Adipocyte (in vitro differentiated cells): Measurements from ENCODE around the gene MAD1L1.

Experiments
- DNase-seq: peaks from one replicate; pipeline ENCODE4 v3.0.0-alpha.2; 2015; ENCODE audit warnings: low read depth
- H3K27me3 ChIP-seq: replicated peaks from 2 replicates; pipeline ENCODE4 v1.7.0; 2013; ENCODE audit warnings: mild to moderate bottlenecking, low read length, moderate library complexity; ENCODE audit not compliant: control insufficient read depth, insufficient read depth
- H3K36me3 ChIP-seq: 2 replicates; pipeline ENCODE4 v1.7.0; 2013; ENCODE audit warnings: low read length, mild to moderate bottlenecking, moderate library complexity; ENCODE audit not compliant: control insufficient read depth, insufficient read depth, severe bottlenecking
- H3K4me1 ChIP-seq: 2 replicates; pipeline ENCODE4 v1.7.0; 2013; ENCODE audit warnings: mild to moderate bottlenecking, low read length, moderate library complexity; ENCODE audit not compliant: control insufficient read depth, insufficient read depth
- H3K4me3 ChIP-seq: 2 replicates; pipeline ENCODE4 v1.7.0; 2013; ENCODE audit warnings: mild to moderate bottlenecking, low read length, moderate library complexity
- H3K9ac ChIP-seq: 2 replicates; pipeline ENCODE4 v1.7.0; 2013; ENCODE audit warnings: mild to moderate bottlenecking, low read length, moderate library complexity
- H3K9me3 ChIP-seq: 2 replicates; pipeline ENCODE4 v1.7.0; 2013; ENCODE audit warnings: mild to moderate bottlenecking, low read length, moderate library complexity; ENCODE audit not compliant: control insufficient read depth

Gene MAD1L1

DNA sequence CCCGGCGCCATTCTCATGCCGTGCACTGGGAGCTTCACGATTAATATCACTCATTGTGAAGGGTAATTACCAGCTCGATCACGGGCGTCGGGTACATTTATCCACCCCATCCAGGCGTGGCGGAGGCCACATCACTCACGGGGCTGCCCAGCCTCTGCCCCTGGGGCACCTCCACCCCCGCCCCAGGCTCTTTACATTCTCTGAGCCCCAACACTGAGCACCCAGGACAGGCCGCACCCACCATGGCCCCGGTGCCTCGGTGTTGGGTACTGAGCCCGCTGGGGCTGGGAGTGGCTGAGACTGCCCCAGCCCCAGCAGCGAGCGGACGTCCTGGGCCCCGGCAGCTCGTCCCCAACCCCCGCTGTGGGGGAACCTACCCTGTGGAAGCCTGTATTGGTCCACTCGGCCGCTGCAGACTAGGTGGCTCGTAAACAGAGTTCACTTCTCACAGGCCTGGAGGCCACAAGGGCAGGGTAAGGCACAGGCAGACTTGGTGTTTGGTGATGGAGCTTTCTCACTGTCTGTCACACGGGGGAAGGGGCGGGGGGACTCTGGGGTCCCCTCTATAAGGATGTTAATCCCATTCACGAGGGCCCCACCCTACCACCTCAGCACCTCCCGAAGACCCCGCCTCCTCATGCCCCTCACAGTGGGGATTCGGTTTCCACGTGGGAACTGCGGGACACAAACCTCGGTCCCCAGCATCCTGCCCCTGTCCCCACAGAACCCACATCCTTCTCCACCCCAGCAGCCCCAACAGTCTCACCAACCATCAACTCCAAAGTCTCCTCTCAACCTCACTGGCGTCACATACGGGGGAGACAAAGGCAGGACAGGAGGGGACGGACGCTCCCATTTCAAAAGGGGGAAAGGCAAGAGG lies 378.5 kb downstream of the MAD1L1 start:
- DNase-seq: no peak

DNA sequence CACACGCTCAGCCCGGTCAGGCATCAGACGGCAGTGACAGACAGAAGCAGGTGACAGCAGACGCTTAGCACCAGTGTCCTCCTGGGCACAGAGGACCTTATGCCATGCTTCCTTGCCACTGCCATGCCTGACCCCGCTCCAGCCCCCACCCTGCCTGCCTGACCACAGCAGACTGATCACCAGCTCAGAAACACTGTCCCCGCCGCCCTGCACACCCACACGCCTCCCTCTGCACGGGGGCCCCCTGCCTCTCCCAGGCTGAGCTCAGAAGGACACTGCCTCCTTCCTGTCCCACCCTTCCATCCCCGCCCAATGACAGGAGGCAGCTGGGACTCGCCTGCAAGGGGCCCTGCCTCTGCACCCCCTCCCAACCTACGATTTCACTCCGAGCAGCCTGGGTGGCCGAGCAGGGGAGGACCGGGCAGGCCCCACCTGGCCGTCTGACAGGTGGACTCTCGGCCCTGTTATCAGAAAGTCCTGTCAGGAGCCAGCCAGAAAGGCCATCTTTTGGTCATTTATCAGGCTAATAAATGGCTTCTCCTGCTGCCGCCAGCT lies 379.2 kb downstream of the MAD1L1 start:
- H3K36me3 ChIP-seq: no peaks in the 10 kb centered on the region
- DNase-seq: no peak
- H3K4me1 ChIP-seq: no peaks in the 10 kb centered on the region
- no peak overlapping the region for H3K9ac ChIP-seq
- no peaks in the 10 kb centered on the region for H3K27me3 ChIP-seq
- no peaks in the 10 kb centered on the region for H3K9me3 ChIP-seq
- H3K4me3 ChIP-seq: no peak overlapping the region

More for the DNA sequence above, 378.5 kb downstream of the MAD1L1 start:
- Histone ChIP-seq H3K9me3 (no peaks in the 10 kb centered on the region), H3K4me3 (no peak overlapping the region), H3K27me3 (no peaks in the 10 kb centered on the region), H3K36me3 (no peaks in the 10 kb centered on the region), H3K4me1 (no peaks in the 10 kb centered on the region), H3K9ac (no peak overlapping the region)

DNA sequence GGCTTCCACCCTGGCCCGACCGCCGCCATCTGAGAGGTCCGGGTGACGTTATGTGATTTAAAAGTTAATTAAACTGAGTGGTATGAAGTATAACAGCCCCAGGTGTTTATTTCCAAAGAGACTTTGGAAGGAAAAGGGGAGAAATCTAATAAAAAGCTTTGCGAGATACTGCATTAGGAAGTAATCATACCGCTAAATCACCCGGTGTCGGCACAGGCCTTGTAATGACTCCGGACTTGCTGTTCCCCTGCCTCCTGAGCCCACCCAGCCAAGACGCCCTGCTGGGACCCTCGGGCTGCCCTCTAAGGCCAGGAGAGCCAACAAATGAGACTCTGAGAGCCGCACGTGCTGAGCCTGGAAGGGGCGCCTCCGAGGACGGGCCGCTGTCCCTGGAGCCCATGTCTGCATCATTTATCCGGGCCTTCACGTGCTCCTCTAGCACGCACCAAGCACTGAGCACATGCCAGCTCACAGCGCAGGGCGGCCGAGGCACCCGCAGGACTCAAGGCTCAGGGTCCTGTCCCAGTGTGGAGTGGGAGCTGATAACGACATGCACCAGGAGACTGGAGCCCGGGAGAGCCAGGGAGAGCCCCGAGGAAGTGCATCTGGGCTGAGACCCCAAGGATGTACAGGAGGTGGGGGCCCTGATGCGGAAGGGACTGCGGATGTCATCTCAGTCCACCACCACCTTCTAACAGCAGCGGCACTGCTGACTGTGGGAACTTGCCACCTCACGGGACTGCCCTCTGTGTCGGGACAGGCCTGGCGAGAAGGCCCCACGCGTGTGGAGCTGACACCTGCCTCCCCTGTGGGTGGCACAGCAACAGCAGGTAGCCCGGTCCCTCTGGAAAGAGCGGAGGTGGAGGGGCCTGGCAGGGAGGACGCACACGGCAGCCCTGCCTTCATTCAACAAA lies 380.0 kb downstream of the MAD1L1 start:
- no peak overlapping the region for H3K4me3 ChIP-seq
- DNase-seq: no peak
- no peaks in the 10 kb centered on the region for H3K27me3 ChIP-seq
- H3K9ac ChIP-seq: no peak overlapping the region
- H3K9me3 ChIP-seq: no peaks in the 10 kb centered on the region
- no peaks in the 10 kb centered on the region for H3K36me3 ChIP-seq
- no peaks in the 10 kb centered on the region for H3K4me1 ChIP-seq

DNA sequence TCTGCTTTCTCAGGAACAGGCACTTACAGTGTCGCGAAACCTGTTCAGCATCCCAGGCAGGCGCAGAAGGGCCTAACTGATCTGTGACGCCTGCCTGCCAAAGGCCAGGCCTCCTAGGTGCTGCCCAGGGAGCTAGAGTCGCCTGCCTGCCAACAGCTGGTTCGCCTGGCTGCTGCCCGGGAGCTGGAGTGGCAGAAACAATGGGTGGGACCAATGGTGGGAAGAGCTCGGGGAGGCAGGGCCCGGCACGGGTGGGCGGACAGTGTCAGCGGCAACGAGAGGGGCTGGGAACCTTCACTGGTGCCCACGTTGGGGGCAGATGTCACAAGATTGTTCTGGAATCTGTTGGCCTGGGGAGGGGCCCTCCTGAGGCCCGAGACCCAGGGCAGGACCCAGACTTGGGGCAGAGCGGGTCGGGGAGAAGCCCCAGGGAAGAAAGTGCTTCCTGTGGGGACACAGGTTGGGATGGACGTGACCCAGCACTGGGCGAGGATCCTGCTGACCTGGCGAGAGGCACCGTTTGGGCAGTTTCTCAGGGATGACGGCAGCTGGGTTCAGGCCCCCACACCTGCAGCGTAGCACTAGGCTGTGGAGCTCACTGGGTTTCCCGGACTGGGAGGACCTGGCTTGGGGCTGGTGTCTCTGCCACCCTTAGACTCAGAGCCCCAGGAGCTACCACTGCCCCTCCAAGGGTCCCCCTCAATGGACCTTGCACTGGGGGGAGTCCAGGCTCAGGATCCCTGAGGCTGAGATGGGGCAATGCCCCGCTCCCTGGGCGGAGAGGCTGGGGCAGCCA lies 380.8 kb downstream of the MAD1L1 start:
- no peak overlapping the region for H3K9ac ChIP-seq
- no peaks in the 10 kb centered on the region for H3K9me3 ChIP-seq
- H3K4me1 ChIP-seq: no peaks in the 10 kb centered on the region
- no peaks in the 10 kb centered on the region for H3K36me3 ChIP-seq
- H3K27me3 ChIP-seq: no peaks in the 10 kb centered on the region
- no peak overlapping the region for H3K4me3 ChIP-seq
- DNase-seq: no peak

DNA sequence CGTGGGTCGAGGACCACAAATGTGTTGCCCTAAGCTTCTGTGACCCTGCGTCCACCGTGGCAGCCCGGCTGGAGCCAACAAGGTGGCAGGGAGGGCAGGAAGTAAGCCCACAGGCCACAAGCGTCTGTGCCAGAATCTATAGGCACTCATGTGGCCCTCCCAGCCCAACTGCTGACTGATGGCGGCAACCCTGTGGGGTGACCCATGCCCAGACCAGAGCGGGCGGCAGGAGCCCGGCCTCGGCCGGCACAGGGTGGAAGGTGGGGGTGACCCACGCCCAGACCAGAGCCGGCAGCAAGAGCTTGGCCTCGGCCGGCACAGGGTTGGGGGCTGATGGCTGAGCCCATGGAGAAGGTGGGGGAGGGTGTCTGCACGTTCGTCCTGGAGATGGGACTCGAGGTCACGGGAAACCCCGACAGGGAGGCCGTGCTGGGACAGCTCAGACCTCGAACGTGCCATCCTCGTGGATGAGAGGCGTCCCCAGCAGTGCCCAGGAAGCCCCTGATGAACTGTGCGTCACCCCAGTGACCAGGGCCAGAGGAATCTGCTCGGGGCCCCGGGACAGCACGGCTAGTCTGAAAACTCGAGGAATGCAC lies 381.7 kb downstream of the MAD1L1 start:
- no peaks in the 10 kb centered on the region for H3K36me3 ChIP-seq
- H3K9me3 ChIP-seq: no peaks in the 10 kb centered on the region
- no peak overlapping the region for H3K4me3 ChIP-seq
- no peak for DNase-seq
- no peak overlapping the region for H3K9ac ChIP-seq
- no peaks in the 10 kb centered on the region for H3K4me1 ChIP-seq
- no peaks in the 10 kb centered on the region for H3K27me3 ChIP-seq

DNA sequence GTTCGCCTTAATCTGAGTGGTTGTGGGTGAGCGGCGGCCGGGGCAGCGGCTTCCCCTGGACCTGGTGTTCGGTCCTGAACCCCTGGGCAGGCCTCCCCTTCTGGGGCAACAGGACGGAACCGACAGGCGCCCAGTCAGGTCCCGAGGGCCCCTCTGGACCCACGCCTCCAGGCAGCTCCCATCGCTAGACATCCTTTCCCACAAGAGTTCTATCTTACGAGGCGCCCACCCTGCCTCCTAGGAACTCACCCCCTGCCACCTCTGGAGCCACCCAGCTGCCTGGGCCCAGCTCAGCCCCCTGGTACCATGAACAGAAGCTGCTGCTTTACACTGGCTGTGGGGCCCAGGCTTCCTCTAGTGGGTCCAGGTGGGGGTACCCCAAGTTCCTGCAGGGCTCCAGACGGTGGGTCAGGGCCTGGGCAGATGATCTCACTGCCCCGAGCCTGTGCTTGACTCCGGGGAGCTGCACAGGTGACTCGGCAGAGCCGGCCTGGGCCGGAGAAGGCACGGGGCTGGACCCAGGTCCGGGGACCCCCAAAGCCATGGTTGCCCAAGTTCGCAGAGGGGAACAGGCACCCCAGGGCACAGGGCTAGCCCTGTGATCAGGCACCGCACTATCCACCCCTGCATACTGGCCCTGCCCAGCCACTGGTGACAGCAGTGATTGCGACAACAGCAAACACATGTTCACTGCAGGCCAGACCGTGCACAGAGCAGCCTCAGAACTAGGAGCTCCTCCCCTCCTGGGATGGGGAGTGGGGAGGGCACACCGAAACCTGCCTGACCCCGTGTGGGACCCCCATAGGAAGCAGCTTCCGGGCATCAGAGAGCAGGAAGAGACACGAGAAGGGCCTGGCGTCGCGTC lies 382.4 kb downstream of the MAD1L1 start:
- Histone ChIP-seq H3K9me3 (no peaks in the 10 kb centered on the region), H3K27me3 (no peaks in the 10 kb centered on the region), H3K36me3 (no peaks in the 10 kb centered on the region), H3K9ac (no peak overlapping the region), H3K4me1 (no peaks in the 10 kb centered on the region), H3K4me3 (no peak overlapping the region)
- no peak for DNase-seq

DNA sequence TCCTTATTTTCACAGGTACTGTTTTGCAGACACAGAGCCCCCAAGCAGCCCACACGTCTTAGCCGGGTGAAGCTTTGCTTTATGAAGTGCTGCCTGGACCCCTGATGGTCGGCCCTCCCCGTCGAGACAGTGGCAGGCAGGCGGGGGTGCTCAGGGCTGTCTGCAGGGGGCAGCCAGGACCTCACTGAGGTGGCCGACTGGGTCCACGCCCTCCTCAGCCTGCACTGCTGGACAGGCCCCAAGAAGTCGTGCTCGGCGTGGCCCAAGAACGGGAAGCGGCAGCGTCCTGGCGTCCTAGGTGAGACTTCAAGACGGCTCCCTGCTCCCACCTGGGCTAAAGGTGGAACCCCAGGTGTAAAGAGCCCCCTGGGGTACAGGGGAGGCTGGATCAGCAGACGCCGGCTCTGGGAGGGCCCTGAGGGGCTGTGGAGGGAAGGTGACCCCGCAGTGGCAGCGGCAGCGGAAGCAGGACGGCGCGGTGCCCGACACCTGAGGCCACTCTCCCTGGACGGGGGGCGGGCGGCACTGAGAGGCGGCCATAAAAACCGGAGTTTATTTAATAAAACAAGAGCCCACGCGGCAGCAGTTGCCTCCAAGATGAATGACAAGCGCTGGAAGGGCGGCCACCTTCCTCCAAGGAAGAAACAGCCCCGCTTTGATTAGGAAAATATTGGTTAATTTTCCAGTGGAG lies 383.2 kb downstream of the MAD1L1 start:
- DNase-seq: no peak
- H3K4me1 ChIP-seq: no peaks in the 10 kb centered on the region

DNA sequence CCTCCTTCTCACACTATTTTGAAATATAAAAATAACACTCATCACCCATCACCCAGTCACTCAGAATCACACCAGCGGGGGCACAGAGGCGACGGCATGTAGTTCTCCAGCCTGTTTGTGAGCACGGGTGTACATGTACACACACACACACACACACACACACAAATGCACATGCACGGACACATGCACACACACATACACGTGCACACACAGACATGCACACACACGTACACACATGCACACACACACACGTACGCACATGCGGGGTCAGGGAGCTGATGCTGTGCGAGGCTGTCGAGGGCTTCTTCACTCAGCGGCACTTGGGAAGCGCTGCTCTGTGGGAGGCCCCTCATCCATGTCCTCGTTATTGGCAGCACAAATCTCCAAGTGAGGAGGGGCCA lies 383.8 kb downstream of the MAD1L1 start:
- H3K4me3 ChIP-seq: no peak overlapping the region
- DNase-seq: no peak
- H3K9ac ChIP-seq: no peak overlapping the region
- no peaks in the 10 kb centered on the region for H3K9me3 ChIP-seq
- no peaks in the 10 kb centered on the region for H3K4me1 ChIP-seq
- H3K27me3 ChIP-seq: no peaks in the 10 kb centered on the region
- H3K36me3 ChIP-seq: no peaks in the 10 kb centered on the region

More for the DNA sequence above, 383.2 kb downstream of the MAD1L1 start:
- no peaks in the 10 kb centered on the region for H3K36me3 ChIP-seq
- H3K27me3 ChIP-seq: no peaks in the 10 kb centered on the region
- no peak overlapping the region for H3K4me3 ChIP-seq
- H3K9ac ChIP-seq: no peak overlapping the region
- no peaks in the 10 kb centered on the region for H3K9me3 ChIP-seq

DNA sequence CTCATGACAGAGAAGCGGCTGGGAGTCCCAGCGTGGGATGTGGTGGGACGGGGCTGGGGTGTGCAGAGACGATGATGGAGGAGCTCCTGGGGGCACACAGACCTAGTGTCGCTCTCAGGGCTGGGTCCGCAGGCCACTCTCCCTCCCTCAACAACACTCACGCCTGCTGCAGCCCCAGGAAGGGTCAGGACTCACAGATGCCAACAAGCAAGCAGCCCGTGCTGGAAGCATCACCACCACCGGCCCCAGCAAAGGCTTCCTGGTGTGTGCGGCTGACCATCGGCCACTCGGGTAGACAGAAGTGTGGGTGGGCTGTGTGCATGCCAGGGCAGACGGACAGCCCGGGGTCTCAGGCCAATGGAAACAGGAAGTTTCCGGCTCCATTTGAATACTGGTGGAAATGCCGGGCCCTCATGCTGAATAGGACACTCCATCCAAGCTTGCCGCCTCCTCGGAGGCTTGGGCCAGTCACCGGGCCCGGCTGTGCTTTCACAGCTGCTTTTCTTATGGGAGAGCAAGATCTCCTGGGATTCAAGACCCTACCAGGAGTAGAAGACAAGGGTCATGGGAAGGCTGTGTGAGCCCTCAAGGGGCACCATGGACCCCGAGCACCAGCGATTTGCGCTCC lies 384.6 kb downstream of the MAD1L1 start:
- Histone ChIP-seq H3K4me3 (no peak overlapping the region), H3K4me1 (no peaks in the 10 kb centered on the region), H3K36me3 (no peaks in the 10 kb centered on the region), H3K27me3 (no peaks in the 10 kb centered on the region), H3K9ac (no peak overlapping the region), H3K9me3 (no peaks in the 10 kb centered on the region)
- DNase-seq: no peak
